GM18870 (cell line): ENCODE data around the gene OR2K2.
"Not testable (repeated sequence)": the region's sequence is repeated elsewhere in the genome, so short reads cannot be mapped to it uniquely, and the experiment has no call there.

Experiments used
- ATAC-seq: cut with Tn5 transposase; IDR thresholded peaks from one replicate; pipeline ENCODE4 v1.9.1; 2021; ENCODE audit warnings: moderate library complexity; ENCODE audit not compliant: unreplicated experiment

OR2K2 gene

DNA sequence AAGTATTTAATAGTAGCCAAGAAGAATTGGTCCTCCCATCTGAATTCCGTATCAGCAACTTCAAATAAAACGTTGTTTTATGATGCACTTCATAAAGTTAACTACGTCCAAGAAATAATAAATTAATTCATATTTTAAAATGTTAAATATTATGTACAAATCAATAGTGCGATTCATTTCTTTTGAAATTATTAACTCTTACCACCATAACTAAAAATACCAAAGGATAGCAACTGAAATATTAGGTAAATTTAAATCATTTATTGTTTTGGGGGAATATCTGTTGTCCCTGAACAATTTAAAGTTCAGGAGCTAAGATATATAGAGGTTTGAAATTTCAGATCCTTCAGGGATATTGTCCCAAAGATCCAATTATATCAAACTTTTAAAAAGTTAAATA, at the start of gene OR2K2:
Gene OR2K2 (minus strand): TSS at position 101 of the 400 bp plus-strand sequence. CDS start 1,791 bp downstream, outside the sequence.
- ATAC-seq = no peak

GRCh38 chr9:111375817-111376564, 46.0 kb upstream of the OR2K2 start:
- ATAC-seq = no peak

DNA sequence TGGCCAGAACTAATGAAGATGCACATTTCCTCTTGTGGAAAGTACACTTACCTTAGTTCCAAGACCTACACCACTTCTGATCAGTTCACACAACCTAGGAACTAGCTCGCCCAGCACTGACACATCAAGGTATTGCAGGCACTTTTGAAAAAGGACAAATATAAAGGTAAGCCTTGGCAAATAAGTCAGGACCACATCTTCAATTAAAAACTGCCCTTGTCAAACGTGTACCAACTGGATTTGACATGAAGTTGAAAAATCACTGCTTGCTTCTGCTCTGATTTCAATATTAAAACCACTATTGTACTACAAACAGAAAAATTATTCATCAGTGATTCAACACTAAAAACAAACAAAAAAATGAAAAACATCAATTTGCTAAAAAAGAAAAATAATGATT, 45.0 kb upstream of the OR2K2 start:
- no peak for ATAC-seq

GRCh38 chr9:111372297-111372696, 42.3 kb upstream of the OR2K2 start:
- ATAC-seq = no peak

DNA sequence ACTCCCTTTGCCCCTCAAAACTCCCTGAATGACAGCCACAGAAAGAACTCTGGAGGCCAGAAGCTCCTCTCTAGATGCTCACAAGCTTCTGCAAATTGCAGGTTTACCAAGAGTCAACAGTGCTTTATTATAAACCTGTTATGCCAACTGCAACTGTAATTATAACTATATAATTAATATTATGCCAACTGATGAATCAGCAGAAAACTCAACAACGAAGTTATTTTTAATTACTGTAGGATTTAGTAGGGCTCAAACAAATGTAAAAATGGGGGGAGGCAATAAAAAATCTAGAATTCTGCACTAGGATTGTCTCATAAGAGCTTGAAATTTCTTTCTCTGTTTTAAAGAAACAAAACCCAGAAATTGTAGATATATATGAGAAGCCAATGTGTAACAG, 37.0 kb upstream of the OR2K2 start:
- no peak for ATAC-seq

DNA sequence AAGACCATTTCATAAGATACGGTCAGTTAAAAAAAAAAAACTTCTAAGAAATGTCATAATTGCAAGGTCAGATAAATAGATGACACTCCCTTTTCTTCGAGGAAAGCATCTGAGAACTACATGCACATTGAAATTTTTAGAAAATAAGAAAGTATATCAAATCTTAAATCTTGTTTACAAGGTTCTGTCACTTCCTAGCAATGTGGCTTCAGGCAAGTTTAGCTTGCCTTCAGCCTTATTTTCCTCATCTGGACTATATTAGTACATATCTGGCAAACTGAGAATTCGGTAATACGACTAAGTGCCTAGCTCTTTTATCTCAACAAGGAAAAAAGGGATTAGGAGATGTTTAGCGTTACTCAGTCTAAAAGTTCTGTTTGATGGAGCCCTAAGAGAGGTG, 32.5 kb upstream of the OR2K2 start:
- ATAC-seq = no peak

DNA sequence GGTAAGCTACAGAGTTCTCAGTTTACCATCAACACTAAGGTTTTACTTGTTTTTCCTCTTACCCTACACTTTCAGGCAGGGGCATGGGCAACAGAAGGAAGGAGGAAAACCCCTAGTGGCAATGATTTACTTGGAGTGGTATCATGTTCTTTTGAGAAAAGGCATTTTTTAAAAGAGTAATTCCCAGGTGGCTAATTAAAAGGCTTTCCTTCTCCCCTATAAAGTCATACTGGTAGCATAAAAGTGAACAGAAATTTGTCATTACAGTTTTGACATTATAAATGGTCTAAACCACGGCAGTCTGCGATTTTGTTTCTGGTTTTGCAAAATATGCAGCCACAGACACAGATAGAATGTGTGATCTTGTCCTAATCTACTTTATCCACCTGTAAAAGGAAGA, 30.9 kb upstream of the OR2K2 start:
- no peak for ATAC-seq

DNA sequence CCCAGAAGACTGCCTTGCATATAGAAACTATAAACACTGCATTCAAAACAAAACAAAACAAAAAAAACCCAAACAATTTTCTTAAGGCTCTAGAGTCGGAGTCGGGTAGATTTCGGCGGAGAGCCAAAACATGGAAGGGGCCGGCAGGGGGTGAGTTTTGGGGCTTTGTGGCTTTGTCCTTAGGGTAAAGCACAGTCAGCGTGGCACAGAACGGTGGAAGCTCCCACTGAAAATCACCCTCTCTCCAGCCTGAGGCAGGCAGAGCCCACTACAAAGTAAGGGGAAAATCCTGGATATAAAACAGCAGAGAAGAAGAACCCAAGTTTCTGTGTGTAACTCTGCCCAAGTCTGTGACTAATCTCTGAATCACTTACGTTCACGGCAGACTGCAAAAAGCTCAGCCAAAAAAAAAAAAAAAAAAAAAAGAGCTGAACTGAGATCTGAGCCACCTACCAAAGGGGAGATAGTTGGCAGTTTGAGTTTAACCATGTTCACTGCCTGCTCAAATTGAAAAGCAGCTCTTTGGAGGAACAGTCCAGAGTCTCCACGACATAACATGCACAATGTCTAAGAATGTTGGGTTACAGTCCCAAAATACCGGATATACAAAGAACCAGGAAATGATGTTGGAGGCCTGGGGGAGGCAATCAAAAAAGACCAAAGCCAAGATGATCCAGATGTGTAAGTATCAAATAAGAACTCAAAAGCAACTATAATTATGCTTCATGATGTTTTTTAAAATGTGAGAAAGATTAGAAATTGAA, 26.6 kb upstream of the OR2K2 start:
- ATAC-seq = no peak

GRCh38 chr9:111352545-111352944, 22.5 kb upstream of the OR2K2 start:
- no peak for ATAC-seq

- no peak for ATAC-seq
Measured at GRCh38 chr9:111350556-111350955, 20.5 kb upstream of the OR2K2 start.

- ATAC-seq = no peak
Measured at GRCh38 chr9:111349766-111350165, 19.7 kb upstream of the OR2K2 start.

- no peak for ATAC-seq
Measured at GRCh38 chr9:111348821-111349271, 18.8 kb upstream of the OR2K2 start.

DNA sequence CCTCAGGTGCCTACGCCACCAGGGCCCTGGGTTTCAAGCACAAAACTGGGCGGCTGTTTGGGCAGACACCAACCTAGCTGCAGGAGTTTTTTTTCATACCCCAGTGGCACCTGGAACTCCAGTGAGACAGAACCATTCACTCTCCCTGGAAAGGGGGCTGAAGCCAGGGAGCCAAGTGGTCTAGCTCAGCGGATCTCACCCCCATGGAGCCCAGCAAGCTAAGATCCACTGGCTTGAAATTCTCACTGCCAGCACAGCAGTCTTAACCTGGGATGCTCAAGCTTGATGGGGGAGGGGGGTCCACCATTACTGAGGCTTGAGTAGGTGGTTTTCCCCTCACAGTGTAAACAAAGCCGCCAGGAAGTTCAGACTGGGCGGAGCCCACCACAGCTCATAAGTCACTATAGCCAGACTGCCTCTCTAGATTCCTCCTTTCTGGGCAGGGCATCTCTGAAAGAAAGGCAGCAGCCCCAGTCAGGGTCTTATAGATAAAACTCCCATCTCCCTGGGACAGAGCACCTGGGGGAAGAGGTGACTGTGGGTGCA, 4.4 kb upstream of the OR2K2 start:
- not testable (repeated sequence) for ATAC-seq

DNA sequence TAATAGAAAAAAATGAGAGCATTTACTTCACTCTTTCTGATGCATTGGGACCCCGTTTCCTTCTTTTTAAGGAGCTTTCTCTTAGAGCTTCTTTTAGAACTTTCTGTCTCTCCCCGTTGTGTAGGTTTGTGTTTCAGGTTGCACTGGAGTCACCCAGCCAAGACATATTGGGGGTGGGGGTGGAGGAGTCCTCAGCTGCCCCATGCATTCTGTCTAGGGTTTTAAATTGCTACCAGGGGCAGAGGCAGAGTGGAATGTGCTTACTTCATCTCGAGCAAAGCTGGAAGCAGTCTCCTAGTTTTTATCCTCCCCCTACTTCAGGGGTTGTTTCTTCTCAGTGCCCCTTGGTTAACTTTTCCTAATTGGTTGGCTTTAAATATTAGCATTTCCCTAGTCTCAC, 9.4 kb downstream of the OR2K2 start:
- no peak for ATAC-seq

DNA sequence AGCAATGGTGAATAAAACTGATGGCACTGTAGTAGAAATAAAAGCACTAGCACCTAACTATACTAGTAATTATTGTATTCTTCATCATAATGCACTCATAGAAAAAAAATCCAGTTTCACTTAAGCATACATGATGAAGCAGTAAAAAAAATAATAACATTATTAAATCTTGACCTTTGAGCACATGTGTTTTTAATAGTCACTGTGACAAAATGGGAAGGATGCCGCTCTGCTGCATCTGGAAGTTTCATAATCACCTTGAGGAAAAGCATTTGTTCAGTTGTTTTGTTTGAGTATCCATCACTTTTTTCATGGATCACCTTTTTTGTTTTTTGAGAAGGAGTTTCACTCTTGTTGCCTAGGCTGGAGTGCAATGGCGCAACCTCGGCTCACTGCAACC, 13.2 kb downstream of the OR2K2 start:
- no peak for ATAC-seq

- no peak for ATAC-seq
Measured at GRCh38 chr9:111305914-111306313, 24.1 kb downstream of the OR2K2 start.

DNA sequence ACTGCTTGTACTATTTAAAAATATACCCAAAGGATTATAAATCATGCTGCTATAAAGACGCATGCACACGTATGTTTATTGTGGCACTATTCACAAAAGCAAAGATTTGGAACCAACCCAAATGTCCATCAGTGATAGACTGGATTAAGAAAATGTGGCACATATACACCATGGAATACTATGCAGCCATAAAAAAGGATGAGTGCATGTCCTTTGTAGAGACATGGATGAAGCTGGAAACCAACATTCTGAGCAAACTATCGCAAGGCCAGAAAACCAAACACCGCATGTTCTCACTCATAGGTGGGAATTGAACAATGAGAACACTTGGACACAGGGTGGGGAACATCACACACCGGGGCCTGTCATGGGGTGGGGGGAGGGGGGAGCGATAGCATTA, 26.0 kb downstream of the OR2K2 start:
- not testable (repeated sequence) for ATAC-seq

- ATAC-seq = no peak
Measured at GRCh38 chr9:111301195-111301594, 28.8 kb downstream of the OR2K2 start.

DNA sequence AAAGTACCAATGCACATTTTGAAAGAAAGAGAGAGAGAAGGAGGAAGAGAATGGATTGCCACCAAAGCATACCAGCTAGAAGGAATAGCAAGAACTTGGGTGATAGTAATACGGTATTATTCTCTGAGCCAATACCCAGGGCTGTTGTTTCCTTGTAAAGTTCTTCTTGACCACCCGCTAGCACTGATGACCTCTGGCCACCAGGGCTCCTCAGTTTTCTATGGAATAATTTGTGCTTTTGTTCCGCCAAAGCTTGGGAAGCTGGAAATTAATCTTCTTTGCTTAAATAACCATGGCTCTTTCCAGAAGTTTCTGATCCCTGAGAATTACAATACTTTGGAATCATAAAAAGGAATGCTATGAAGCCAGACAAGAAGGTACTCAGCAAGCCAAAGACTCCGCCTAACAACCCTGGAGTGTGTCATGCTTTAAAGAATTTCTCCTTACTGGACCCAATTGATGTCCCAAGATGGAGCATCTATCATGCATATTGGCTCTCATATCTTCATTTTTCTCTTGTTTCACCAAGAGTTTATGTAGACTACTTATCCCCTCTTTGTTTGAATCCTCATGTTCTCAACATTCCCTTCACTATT, 29.8 kb downstream of the OR2K2 start:
- ATAC-seq = no peak

DNA sequence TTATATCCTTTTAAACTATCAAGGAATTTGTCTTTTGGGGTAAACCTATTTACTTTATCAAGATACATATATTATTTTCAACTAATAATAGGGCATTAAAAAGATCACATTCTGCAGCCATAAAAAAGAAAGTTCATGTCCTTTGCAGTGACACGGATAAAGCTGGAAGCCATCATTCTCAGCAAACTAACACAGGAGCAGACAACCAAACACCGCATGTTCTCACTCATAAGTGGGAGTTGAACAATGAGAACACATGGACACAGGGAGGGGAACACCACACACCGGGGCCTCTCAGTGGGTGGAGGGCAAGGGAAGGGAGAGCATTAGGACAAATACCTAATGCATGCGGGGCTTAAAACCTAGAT, 30.4 kb downstream of the OR2K2 start:
- not testable (repeated sequence) for ATAC-seq

GRCh38 chr9:111298731-111299598, 31.1 kb downstream of the OR2K2 start:
- ATAC-seq = no peak
